Activated CD4-positive, CD25-positive, alpha-beta regulatory T cell (primary cell): ENCODE measurements around the gene SMS.
A peak's percentile ranks its signal among the peaks of the same experiment; 100 is the strongest.

Source experiments
- DNase-seq, 4 experiments: peaks; one replicate each; lab custom pipeline; 2025; lab: John Stamatoyannopoulos, UW

The SMS gene

GRCh38 chrX:21940356-21940829 is at the start of gene SMS:
TSS of gene SMS (plus strand) at chrX:21940709. CDS start at chrX:21940825, 116 bp downstream.
- DNase-seq, result peak; percentile 1 to 12 (median 3)

- no peak for DNase-seq
Measured at GRCh38 chrX:21905313-21905712, 35.2 kb upstream of the SMS start.

- no peak for DNase-seq
Measured at GRCh38 chrX:21905953-21906352, 34.6 kb upstream of the SMS start.

- no peak for DNase-seq
Measured at GRCh38 chrX:21907260-21907659, 33.2 kb upstream of the SMS start.

- DNase-seq, result no peak
Measured at GRCh38 chrX:21911481-21911880, 29.0 kb upstream of the SMS start.

GRCh38 chrX:21912220-21912619 is 28.3 kb upstream of the SMS start:
- no peak for DNase-seq

GRCh38 chrX:21912989-21913388 is 27.5 kb upstream of the SMS start:
- DNase-seq, result no peak

GRCh38 chrX:21926116-21926515 is 14.4 kb upstream of the SMS start:
- no peak for DNase-seq

- DNase-seq, result no peak
Measured at GRCh38 chrX:21926527-21927278, 13.8 kb upstream of the SMS start.

- DNase-seq, result no peak
Measured at GRCh38 chrX:21929209-21929608, 11.3 kb upstream of the SMS start.

- DNase-seq, result no peak
Measured at GRCh38 chrX:21930986-21931385, 9.5 kb upstream of the SMS start.

- no peak for DNase-seq
Measured at GRCh38 chrX:21932292-21933002, 8.1 kb upstream of the SMS start.

GRCh38 chrX:21933077-21933476 is 7.4 kb upstream of the SMS start:
- DNase-seq, result no peak

- DNase-seq, result no peak
Measured at GRCh38 chrX:21934414-21934813, 6.1 kb upstream of the SMS start.

GRCh38 chrX:21939906-21940305 is 603 bp upstream of the SMS start:
- no peak for DNase-seq

GRCh38 chrX:21943460-21944135 is 3.1 kb downstream of the SMS start:
- DNase-seq, result no peak

- DNase-seq, result no peak
Measured at GRCh38 chrX:21944136-21944615, 3.7 kb downstream of the SMS start.

GRCh38 chrX:21946925-21947641 is 6.6 kb downstream of the SMS start:
- DNase-seq, result no peak

- no peak for DNase-seq
Measured at GRCh38 chrX:21947671-21948070, 7.2 kb downstream of the SMS start.

GRCh38 chrX:21948897-21949578 is 8.5 kb downstream of the SMS start:
- no peak for DNase-seq

- DNase-seq, result no peak
Measured at GRCh38 chrX:21949689-21950088, 9.2 kb downstream of the SMS start.
